Spleen (tissue), 11 donors: Measurements from ENCODE around the gene RBMS3. TPM values are rescaled to one million over a fixed set of nuclear protein-coding genes. Genes with fewer than 3 reads are reported as not detected.
"Not testable (repeated sequence)": the region's sequence is repeated elsewhere in the genome, so short reads cannot be mapped to it uniquely, and the experiment has no call there.

ENCODE experiments used
- DNase-seq: peaks from one replicate; pipeline ENCODE4 v3.0.0-alpha.2; 2020
- H3K27ac ChIP-seq, 8 donors: fragments of 200-600 bp; sonication (generic) in 7 of 8; 1 replicate in 4 of 8; 2 replicates in 4 of 8; pipeline versions ENCODE4 v1.5.0 to v1.8.0; 2016 to 2021; ENCODE audit warnings: inconsistent platforms in 4 of 8, mild to moderate bottlenecking in 4 of 8, moderate library complexity in 1 of 8
- H3K27me3 ChIP-seq, 7 donors: fragments of 200-600 bp; sonication (generic) in 6 of 7; replicated peaks in 1 of 7; 1 replicate in 4 of 7; 2 replicates in 3 of 7; pipeline versions ENCODE4 v1.5.0 to v1.8.0; 2016 to 2021; ENCODE audit warnings: inconsistent platforms in 3 of 7, mild to moderate bottlenecking in 1 of 7
- H3K36me3 ChIP-seq, 6 donors: fragments of 200-600 bp; sonication (generic) in 5 of 6; 1 replicate in 4 of 6; 2 replicates in 2 of 6; pipeline versions ENCODE4 v1.5.0 to v1.8.0; 2016 to 2021; ENCODE audit warnings: inconsistent platforms in 2 of 6
- H3K4me1 ChIP-seq, 6 donors: fragments of 200-600 bp; sonication (generic) in 5 of 6; 1 replicate in 3 of 6; 2 replicates in 3 of 6; pipeline versions ENCODE4 v1.5.0 to v1.8.0; 2016 to 2021; ENCODE audit warnings: inconsistent platforms in 3 of 6
- H3K4me3 ChIP-seq, 8 donors: fragments of 200-600 bp; sonication (generic) in 7 of 8; 1 replicate in 4 of 8; 2 replicates in 4 of 8; pipeline versions ENCODE4 v1.5.0 to v1.8.0; 2016 to 2021; ENCODE audit warnings: inconsistent platforms in 4 of 8, mild to moderate bottlenecking in 4 of 8, moderate library complexity in 2 of 8
- H3K9me3 ChIP-seq, 8 donors: fragments of 200-600 bp; sonication (generic) in 7 of 8; 1 replicate in 4 of 8; 2 replicates in 4 of 8; pipeline versions ENCODE4 v1.5.0 to v1.8.0; 2016 to 2021; ENCODE audit warnings: inconsistent platforms in 4 of 8
- CTCF ChIP-seq, 11 experiments: fragments of 200-600 bp in 7 of 11; fragments of 450-650 bp in 4 of 11; sonication (generic) in 4 of 11; IDR thresholded peaks in 8 of 11; conservative IDR thresholded peaks in 3 of 11; 1 replicate in 7 of 11; 2 replicates in 4 of 11; pipeline versions ENCODE4 v1.4.0 to v1.8.0; 2016 to 2021; ENCODE audit warnings: antibody characterized with exemption in 11 of 11, inconsistent platforms in 4 of 11, mild to moderate bottlenecking in 1 of 11
- POLR2A ChIP-seq, 3 donors: fragments of 450-650 bp; IDR thresholded peaks; one replicate each; pipeline ENCODE4 v1.5.1; 2017; ENCODE audit warnings: antibody characterized with exemption in 3 of 3, mild to moderate bottlenecking in 1 of 3
- POLR2AphosphoS5 ChIP-seq, 3 donors: sonication (generic); formaldehyde crosslinking; IDR thresholded peaks; one replicate each; pipeline ENCODE4 v1.5.1; 2017; ENCODE audit warnings: antibody characterized with exemption in 3 of 3
- WGBS, 5 donors: extraction: QIAGEN DNeasy Blood & Tissue Kit in 3 of 5; methylation state at CpG; one replicate each; pipeline versions ENCODE4 v1.1.5 to v1.1.7; 2013 to 2018; 5-methylcytosine and 5-hydroxymethylcytosine counted together
- intact Hi-C: fragments of 100-400 bp; cut with DNase I; formaldehyde crosslinking; loops from one replicate; pipeline ENCODE4 v1.15.0; 2023; ENCODE audit warnings: low total_unique reads
- polyA plus RNA-seq, 3 donors: library from polyadenylated mRNA; stranded (reverse); fragments of 200-250 nt; gene quantifications; one replicate each; pipeline ENCODE4 v1.2.1, GENCODE V29; 2013
- total RNA-seq, 7 donors: library from RNA; depleted of rRNA in 3 of 7; stranded (reverse); fragments of >200 nt in 3 of 7; fragmentation: NEBNext Ultra II Directional in 4 of 7; extraction: Animal tissue kit (Norgen Biotek cat#: 25700) in 4 of 7; gene quantifications; one replicate each; pipeline versions ENCODE4 v1.1.0 to v1.2.1, GENCODE V29; 2016 to 2021
- donor health status: healthy with polysubstance abuse.
- donor health status: DM: no; HTN: no; CAD: no; lungs with moderate emphysema.
- donor health status: DM: no; HTN: no; CAD: no.
- donor health status: Bipolar disorder and iron deficiency.
- donor health status: healthy.
- donor health status: DM: no; HTN: no; CAD: no.
- donor health status: DM: yes; HTN: yes; CAD: no.

Gene RBMS3
- total and polyA plus RNA-seq, 10 donors = 2.6 to 81.9 (median 52.5) TPM

GRCh38 chr3:29392625-29393388, 111.9 kb downstream of the RBMS3 start:
- no peaks in the 10 kb centered on the region for H3K36me3 ChIP-seq
- no peak overlapping the region for H3K4me3 ChIP-seq
- intact Hi-C loops = no loop called here
- TF ChIP-seq POLR2AphosphoS5 (IDR thresholded peaks at IDR 0.05) = no peak
- H3K4me1 ChIP-seq = no peaks in the 10 kb centered on the region
- H3K9me3 ChIP-seq = peaks cover 0 to 15% (median 9%) of the 10 kb centered on the region in 8 donors
- no peak for DNase-seq
- H3K27ac ChIP-seq = no peak overlapping the region
- no peaks in the 10 kb centered on the region for H3K27me3 ChIP-seq

DNA sequence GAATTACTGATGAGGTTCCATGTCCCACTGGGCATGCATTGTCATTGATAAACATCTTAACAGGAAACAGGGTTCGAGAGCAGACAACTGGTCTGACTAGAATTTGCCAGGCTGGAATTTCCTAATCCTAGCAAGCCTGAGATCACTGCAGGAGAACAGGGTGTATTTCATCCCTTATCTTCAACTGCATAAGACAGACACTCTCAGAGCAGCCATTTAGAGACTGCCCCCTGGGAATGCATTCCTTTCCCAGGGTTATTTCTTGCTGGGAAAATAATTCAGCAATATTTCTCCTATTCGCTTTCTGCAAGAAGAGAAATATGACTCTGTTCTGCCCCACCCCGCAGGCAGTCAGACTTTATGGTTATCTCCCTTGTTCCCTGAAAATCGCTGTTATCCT, 113.1 kb downstream of the RBMS3 start:
- 82 to 94% (median 86%) methylated on average over 4 of the region's 4 CpGs for WGBS, 5 donors
- H3K36me3 ChIP-seq, H3K4me1 ChIP-seq, H3K27ac ChIP-seq, H3K4me3 ChIP-seq, H3K27me3 ChIP-seq, intact Hi-C loops, DNase-seq: not testable (repeated sequence)
- peaks cover 0 to 15% (median 9%) of the 10 kb centered on the region in 8 donors for H3K9me3 ChIP-seq

GRCh38 chr3:29397406-29397805, 116.5 kb downstream of the RBMS3 start:
- intact Hi-C loops = no loop called here
- 89 to 96% (median 90%) methylated on average over 3 of the region's 3 CpGs for WGBS, 5 donors
- no peaks in the 10 kb centered on the region for H3K27me3 ChIP-seq
- no peaks in the 10 kb centered on the region for H3K36me3 ChIP-seq
- peaks cover 0 to 15% (median 9%) of the 10 kb centered on the region in 8 donors for H3K9me3 ChIP-seq
- TF ChIP-seq POLR2A (IDR thresholded peaks at IDR 0.05) (no peak), POLR2AphosphoS5 (IDR thresholded peaks at IDR 0.05) (no peak), CTCF (IDR thresholded peaks at IDR 0.05 in 8 of 11, conservative IDR thresholded peaks at IDR 0.05 in 3 of 11) (no peak)
- no peaks in the 10 kb centered on the region for H3K4me1 ChIP-seq
- no peak for DNase-seq
- no peak overlapping the region for H3K27ac ChIP-seq
- H3K4me3 ChIP-seq = no peak overlapping the region

- H3K27me3 ChIP-seq = no peaks in the 10 kb centered on the region
- H3K27ac ChIP-seq = no peak overlapping the region
- H3K4me1 ChIP-seq = no peaks in the 10 kb centered on the region
- TF ChIP-seq POLR2AphosphoS5 (IDR thresholded peaks at IDR 0.05) (no peak), POLR2A (IDR thresholded peaks at IDR 0.05) (no peak), CTCF (IDR thresholded peaks at IDR 0.05 in 8 of 11, conservative IDR thresholded peaks at IDR 0.05 in 3 of 11) (no peak)
- H3K36me3 ChIP-seq = no peaks in the 10 kb centered on the region
- no peak overlapping the region for H3K4me3 ChIP-seq
- H3K9me3 ChIP-seq = peaks cover 0 to 6% (median 4%) of the 10 kb centered on the region in 8 donors
- 79 to 90% (median 81%) methylated on average over 4 of the region's 4 CpGs for WGBS, 5 donors
- intact Hi-C loops = no loop called here
- DNase-seq = no peak
Observed at GRCh38 chr3:29398787-29399186, 117.9 kb downstream of the RBMS3 start.

GRCh38 chr3:29406291-29406832, 125.5 kb downstream of the RBMS3 start:
- no peak for TF ChIP-seq POLR2A (IDR thresholded peaks at IDR 0.05)
- Histone ChIP-seq H3K4me3 (no peak overlapping the region), H3K27ac (no peak overlapping the region), H3K9me3 (no peaks in the 10 kb centered on the region), H3K27me3 (no peaks in the 10 kb centered on the region), H3K4me1 (peaks cover 0 to 11% (median 0%) of the 10 kb centered on the region in 6 donors), H3K36me3 (no peaks in the 10 kb centered on the region)
- WGBS, 5 donors = 26 to 73% (median 58%) methylated on average over 1 of the region's 1 CpG
- no peak for DNase-seq
- intact Hi-C loops = no loop called here
